Cerebellar nuclear complex (tissue), 1 donor: ENCODE results near the gene ZNF660.
"Not testable (repeated sequence)": the region's sequence is repeated elsewhere in the genome, so short reads cannot be mapped to it uniquely, and the experiment has no call there.

Source experiments
- DNase-seq, 2 experiments: peaks; one replicate each; lab custom pipeline; 2025; lab: John Stamatoyannopoulos, UW

ZNF660 gene

DNA sequence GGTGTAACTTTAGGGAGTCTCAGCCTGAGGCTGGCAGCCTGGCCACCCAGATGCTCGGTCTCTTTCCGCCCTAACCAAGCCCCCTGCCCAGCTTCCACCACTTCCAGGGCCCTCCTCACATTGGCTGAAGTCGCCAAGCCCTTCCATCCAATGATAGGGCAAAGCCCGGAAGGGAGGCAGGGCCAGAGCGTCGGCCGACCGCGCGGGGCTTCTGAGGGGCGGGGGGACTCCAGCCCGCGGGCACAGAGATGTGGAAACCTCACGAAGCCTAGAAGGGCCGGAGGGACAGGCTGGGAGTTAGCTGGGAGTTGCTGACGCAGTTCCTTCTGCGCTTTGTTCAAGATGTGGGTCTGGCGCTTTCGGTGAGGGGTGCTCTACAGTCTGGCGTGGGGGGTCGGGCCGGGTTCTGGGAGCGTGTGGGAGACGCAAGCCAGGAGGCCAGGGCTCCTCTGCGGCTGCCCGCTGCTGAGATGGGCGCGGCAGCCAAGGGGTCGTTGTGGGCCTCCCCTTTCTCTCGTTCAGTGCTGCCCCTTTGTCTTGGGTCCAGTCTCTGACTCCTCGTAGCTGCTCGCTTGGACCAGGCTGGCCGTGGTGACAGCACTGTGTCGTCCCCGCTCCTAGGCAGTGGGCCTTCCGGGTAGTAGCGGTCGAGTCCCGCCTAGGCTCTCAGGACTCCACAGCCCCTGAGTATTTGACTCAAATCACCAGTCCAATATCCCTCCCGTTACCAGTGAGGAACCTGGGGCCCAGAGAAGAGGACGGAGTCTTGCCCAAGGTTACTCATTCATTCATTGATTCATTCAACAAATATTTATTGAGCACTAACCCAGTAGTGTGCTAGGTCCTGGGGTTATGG is at the start of gene ZNF660:
Gene ZNF660, plus strand, starts transcription at position 319 of the 856 bp plus-strand sequence. CDS start 9,230 bp downstream, outside the sequence.
- peak; percentile 42 to 75 for DNase-seq

DNA sequence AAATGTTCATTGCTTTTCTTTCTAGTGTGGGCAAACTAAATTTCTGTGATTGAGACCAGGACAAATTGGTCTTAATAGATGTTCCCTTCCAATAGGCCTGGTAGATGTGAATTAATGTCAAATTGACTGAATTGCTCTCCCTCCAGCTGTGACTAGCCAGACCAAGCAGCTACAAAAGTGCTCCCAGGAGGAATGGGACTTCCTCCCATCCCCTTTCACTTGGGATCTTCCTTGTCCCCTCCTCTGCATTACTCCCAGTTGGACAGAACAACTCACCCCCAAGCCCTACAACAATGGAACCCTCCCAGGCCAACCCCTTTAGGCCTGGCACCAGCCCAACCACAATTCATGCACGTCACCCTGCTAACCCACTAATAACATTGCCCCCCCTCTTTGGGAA is 49.4 kb upstream of the ZNF660 start:
- no peak for DNase-seq

DNA sequence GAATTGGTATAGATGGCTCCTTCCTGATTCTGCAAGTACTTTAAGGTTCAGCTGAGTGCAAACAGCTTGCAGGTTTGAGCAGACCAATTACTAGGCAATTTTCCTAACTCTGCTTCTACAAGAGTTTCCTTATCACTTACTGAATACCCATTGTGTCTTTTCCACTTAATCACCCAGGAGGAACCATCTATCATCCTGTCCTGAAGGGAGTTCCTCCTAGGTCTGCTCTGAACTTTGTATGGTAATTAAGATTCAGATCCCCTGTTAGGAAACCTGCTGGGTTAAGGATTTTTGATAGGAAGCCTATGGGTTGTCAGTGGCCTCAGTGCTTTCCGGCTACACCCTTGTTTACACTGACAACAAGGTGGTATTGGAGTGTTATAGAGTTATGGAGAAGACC is 40.0 kb upstream of the ZNF660 start:
- DNase-seq = not testable (repeated sequence)

DNA sequence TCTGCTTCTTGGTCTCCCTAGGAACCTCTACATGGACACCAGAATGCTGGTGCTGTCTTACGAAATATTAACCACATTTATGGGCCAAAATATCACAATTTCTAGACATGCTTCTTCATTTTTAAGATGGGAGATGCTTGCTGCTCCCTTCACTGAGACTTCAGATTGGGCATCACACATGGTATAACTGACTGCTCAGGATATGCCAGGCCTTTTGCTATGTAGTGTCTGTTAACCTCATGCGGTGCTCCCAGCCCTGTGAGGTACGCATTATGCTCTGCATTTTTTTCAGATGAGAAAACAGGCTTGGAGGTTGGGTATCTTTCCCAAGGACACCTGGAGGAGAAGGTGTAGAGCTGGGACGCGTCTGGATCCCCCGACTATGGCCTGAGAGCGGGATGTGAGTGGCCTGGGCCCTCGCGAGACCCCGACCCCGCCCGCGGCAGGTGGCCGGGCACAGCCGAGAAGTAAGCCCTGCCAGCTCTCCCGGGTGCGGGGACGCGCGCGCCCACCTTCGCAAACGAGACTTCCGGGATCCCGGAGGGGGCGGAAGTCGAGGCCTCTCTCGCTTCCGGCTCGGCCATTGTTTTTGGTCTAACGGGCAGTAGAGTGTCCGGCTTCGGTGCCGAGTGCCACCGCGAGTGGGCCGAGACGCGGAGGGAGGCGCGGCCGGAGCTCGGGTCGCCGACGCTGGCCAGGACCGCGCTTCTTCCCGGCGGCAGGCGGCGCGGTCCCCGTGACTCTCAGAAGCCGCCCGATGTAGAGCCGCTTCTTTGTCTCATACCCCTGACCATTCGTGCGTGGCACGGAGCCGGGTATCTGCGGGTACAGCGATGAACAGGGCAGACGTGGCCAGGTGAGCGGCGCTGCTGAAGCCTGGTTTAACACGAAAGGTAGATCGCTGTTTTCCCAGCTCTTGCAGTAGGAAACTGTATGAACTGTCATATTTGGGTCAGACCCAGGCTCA is 29.9 kb upstream of the ZNF660 start, which contains the start of gene ZKSCAN7:
Gene ZKSCAN7, plus strand, starts transcription at position 568 of the 967 bp plus-strand sequence. CDS start 1,855 bp downstream, outside the sequence.
- DNase-seq = peak; percentile 17 to 28

DNA sequence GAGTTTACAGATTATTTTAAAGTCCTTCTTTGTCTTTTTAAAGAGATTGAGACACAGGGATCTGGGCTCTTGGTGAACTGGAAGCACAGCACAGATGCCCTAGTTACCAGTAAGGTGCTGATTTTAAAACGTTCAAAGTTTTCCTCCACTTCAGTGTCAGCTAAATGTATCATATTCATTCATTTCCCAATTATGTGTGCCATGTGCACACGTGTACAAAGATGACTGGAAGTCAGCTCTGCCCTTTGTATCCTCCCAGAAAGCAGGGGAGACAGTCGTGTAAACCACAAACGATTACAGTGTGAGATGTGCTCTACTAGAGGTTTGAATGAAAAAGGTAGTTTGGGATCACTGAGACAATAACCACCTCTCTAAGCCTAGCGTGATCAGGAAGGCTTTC is 29.0 kb upstream of the ZNF660 start:
- no peak for DNase-seq

DNA sequence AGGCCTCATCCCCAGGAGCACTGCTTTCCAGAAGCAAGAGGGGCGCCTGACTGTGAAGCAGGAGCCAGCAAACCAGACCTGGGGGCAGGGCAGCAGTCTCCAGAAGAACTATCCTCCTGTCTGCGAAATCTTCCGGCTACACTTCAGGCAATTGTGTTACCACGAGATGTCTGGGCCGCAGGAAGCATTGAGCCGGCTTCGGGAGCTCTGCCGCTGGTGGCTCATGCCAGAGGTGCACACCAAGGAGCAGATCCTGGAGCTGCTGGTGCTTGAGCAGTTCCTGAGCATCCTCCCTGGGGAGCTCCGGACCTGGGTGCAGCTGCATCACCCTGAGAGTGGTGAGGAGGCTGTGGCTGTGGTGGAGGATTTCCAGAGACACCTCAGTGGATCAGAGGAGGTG is 27.7 kb upstream of the ZNF660 start:
- no peak for DNase-seq

DNA sequence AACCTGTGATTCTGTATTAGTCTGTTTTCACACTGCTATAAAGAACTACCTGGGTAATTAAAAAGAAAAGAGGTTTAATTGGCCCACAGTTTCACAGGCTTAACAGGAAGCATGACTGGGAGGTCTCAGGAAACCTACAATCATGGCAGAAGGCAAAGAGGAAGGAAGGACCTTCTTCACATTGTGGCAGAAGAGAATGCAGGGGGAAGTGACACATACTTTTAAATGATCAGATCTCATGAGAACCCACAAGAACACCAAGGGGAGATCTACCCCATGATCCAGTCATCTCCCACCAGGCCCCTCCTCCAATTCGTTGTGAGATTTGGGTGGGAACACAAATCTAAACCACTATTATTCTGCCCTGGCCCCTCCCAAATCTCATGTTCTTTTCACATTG is 23.7 kb upstream of the ZNF660 start:
- DNase-seq = no peak

DNA sequence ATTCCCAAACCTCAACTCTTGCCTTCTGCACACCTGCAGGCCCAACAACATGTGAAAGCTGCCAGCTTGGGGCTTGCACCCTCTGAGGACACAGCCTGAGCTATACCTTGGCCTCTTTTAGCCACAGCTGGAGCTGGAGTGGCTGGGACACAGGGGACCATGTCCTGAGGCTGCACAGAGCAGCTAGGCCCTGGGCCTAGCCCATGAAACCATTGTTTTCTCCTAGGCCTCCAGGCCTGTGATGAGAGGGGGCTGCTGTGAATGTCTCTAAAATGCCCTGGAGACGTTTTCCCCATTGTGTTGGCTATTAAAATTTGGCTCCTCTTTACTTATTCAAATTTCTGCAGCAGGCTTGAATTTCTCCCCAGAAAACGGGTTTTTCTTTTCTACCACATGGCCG is 22.6 kb upstream of the ZNF660 start:
- no peak for DNase-seq

DNA sequence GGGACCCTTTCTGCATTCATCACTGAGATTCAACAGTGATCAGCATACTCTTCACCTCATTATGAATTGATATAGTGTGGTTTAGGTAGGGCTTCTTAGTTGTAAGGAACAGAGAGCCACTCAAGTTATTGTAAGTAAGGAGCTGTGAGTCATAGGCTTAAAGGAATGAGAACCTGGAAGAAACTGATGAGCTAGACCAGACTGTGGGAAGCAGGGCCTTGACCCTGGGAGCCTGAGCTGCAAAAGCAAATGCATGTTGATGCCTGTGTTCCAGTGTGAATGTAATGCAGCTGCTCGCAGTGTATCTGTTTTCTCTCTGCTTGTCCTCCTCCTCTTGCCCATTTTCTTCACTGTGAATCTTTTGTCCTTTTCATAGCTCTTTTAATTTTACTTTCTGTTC is 16.2 kb upstream of the ZNF660 start:
- no peak for DNase-seq

DNA sequence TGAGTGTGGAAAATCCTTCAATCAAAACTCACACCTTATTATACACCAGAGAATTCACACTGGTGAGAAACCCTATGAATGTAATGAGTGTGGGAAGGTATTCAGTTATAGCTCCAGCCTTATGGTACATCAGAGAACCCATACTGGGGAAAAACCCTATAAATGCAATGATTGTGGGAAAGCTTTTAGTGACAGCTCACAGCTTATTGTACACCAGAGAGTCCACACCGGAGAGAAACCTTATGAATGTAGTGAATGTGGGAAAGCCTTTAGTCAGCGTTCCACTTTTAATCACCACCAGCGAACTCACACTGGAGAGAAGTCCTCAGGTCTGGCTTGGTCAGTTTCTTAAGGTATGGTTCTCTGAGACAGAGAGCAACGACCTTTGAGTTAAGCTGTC is 13.7 kb upstream of the ZNF660 start:
- DNase-seq = no peak

DNA sequence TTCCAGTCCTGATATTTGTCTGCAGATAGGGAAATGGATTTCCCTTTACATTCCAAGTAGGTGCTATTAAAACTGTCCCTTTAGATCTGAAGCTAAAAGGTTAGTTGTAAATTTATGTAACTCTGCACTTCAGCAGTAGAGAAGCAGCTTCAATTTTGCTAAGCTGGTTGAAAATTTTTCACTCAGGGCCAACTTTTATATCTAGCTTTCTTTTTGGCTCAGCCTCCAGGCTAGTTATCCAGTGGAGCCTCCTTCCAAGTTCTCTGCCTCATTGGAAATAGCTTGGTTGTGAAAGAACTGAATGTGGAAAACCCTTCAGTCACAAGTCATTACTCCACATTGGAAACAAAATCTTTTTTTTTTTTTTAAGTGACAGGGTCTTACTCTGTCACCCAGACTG is 8.2 kb upstream of the ZNF660 start:
- DNase-seq = no peak

DNA sequence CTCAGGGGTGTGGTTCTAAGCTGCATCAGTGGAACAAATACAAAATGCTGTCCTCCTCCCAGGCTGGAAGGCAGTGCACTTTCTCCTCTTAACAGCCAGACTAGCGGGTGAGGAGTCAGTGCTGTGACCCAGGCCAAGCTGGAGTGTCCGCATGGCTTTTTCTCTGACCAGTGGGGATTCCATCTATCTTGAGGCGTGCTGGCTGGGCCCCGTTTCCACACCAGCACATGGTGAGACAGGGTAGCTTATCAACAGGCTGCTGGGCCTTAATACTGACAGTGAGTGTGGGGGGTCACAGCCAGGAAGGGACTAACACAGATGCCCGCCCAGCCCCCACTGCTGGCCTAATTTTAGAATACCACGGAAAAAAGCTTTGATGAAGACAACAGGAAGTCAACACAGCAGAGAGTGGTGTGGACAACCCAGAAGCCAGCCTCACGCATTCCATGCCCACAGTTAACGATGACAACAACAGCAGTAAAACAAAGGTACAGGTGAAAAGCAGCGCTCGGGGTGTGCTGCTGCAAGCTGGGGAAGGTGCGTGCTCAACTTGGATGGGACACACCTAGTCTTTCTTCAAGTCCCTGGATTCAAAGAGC is 7.3 kb upstream of the ZNF660 start:
- DNase-seq = not testable (repeated sequence)

DNA sequence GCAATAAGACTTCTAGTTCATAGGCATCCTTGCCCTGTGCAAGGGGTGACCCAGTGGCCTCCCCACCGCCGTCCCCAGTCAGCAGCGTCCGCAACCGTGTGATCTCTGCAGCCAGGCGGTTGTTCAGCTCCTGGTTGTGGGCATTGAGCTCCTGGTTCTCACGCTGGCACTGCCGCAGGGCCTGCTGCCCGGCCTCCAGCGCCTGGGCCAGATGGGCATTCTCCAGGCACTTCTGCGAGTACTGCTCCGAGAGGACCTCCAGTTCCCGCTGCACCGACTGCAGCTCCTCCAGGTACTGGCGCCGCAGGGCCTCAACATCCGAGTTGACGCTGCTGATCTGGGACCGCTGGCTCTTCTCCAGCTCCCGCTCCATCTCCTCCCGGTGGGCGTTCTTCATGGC is 6.4 kb upstream of the ZNF660 start:
- DNase-seq = not testable (repeated sequence)

DNA sequence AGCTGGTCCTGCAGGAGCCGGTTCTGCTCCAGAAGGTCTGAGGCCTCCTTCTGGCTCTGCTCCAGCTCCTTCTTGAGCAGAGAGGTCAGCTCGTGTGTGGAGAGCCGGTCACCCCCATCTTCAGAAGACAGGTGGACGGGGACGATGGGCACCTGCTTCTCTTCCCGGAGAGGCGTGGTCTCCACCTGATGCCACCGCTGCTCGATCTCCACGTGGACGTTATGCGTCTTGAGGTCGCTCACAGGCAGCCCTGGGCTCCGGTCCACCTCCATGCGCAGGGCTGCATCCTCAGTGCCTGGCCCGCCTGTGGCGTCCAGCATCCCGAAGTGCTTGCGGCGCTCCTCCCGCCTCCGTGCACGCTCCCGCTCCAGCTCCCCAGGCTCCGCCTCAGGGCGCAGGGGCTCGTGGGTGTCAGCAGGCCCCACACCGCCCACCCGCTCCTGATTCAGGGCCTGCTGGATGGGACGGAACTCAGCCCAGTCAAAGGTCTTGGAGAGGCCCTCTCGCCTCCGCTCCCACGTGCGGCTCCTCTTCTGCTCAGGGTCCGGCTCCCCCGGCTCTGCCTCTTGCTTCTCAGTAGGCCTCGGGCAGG is 5.7 kb upstream of the ZNF660 start:
- DNase-seq = not testable (repeated sequence)

DNA sequence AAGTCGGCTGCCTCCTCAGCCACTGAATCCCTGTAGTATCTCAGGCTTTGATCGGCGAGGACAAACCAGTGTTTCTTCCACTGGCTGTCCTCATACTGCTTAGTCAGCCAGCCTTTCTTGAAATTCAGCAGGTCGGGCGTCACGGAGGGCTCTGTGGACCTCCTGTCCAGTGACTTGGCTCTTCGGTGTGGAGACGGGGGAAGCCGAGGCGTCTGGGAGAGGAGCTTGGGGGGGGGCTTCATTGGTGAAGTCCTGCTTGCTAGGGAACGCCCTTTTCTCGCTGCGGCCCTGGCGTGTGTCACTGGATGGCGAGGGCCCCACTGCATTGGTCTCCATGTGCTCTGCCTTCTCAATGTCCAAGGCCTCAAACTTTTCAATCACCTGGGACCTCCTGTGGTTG is 5.0 kb upstream of the ZNF660 start:
- not testable (repeated sequence) for DNase-seq

DNA sequence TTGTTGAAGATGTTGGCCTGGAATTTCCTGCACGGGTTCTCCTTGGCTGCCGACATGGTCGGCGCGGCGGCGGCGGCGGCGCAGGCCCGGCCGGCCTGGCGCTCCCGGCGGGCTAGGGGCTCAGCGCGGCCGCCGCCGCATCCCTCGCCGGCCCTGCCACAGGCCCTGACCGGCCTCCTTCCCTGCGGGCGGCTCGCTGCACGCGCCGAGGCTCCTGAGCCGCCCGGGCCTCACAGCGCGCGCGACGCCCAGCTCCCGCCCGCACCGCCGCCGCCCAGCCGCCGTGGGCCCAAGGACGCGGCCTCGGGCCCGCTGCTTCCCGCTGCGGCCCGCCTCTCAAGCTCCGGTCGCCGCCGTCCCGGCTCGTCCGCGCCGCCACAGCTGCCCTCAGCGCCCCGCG is 3.8 kb upstream of the ZNF660 start:
- not testable (repeated sequence) for DNase-seq

DNA sequence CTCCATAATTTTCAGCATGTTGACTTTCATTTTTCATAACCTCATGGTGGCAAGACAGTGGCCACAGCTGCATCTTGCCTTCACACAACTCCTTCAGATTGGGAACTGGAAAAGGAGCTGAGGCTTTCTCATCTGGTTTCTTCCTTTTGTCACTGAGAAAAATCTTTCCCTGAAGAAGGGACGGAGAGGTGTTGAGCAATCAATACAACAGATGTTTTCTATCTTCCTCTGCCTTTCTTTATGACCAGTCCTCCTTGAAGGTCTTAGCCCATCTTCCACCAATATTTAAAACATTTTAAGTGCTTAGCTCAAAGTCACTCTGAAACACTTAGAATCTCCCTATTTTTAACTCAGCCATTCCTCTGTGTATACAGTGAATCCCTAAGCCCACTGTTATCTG is 11.9 kb downstream of the ZNF660 start:
- no peak for DNase-seq

DNA sequence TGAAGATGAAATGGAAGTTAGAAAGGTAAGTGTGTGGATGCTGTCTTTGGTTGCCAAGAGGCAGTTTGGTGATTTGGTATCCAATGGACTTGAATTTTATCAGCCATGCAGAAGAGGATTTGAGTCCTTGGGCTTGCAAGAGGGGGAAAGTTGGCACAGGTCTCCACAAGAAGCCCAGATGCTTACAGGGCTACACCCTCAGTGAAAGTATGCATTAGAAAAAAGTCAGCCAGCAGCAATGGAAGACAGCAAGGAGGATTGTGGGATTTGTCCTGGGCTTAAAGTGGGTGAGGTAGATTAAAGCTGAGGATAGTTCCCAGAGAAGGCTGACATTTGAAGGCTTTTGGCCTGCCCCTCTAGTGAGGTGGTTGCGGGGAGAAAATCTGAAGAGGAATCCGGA is 17.0 kb downstream of the ZNF660 start:
- no peak for DNase-seq

DNA sequence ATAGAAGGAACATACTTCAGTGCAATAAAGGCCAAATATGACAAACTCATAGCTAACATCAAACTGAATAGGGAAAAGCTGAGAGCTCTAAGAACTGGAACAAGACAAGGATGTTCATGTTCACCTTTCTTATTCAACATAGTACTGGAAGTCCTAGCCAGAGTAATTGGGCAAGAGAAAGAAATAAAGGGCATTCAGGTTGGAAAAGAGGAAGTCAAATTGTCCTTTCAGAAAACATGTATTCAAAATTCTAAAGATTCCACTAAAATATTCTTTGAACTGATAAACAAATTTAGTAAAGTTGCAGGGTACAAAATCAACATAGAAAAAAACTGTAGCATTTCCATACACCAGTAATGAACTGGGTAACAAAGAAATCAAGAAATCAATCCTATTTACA is 27.9 kb downstream of the ZNF660 start:
- DNase-seq = no peak

DNA sequence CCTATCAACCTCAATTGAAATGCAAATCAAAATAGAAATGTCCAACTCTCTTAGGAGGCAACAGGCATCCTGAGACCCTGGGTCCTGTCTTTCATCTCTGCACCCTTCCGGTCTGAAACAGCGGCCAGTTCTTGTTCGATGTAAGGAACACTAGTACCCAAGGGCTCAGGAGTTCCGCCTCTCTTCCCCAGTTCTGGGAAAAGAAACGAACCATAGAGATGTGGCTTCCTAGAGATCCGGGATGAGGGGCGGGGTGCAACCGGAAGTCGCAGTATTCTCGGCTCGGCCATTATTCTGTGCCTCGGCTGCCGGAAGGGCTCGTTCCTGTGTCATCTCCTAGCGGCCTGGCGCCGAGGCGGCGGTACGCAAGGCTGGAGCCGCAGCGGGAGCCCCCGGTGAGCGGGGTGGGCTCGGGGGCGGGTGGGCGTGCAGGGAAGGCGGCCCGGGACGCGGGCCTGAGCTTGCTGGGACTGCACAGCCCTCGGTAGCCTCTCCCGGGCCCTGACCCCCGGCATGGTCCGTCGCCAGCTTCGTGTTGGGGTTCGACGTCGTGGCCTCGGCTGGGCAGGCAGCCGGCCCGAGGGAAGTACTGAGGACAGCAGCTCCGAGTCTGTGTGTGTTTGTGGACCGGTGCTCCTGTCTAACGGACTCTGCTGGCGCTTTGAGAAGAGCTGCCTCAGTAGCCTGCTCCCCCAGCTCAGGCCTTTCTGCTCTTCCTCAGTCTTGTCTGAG is 40.2 kb downstream of the ZNF660 start, which contains the start of gene ZNF197:
Gene ZNF197, plus strand, starts transcription at position 288 of the 732 bp plus-strand sequence. CDS start 4,119 bp downstream, outside the sequence.
- peak in 1 of 2 experiments; percentile 75 for DNase-seq

DNA sequence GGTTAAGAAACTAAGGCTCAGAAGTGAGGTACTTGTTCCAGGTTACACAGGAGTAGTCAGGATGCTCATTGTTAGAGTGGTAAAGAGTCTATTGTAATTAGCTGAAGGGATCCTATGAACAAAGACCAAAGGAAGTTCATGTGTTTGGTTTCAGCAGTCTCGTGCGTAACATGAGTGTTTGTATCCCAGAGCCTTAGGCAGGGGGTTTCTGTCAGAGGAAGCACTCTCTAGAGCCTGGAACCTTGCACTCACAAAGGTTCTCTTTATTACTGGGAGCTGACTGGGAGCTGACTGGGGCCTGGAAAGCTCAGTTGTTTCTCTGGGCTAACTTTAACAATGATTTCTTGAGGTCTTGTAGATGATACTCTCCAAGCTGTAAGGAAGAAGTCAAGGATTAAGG is 44.0 kb downstream of the ZNF660 start:
- no peak for DNase-seq
